ENCODE data around the gene KIAA1671.

Gene KIAA1671

GRCh38 chr22:24981656-24982055, 29.1 kb downstream of the KIAA1671 start:
- TF ChIP-seq, protein P1, sequence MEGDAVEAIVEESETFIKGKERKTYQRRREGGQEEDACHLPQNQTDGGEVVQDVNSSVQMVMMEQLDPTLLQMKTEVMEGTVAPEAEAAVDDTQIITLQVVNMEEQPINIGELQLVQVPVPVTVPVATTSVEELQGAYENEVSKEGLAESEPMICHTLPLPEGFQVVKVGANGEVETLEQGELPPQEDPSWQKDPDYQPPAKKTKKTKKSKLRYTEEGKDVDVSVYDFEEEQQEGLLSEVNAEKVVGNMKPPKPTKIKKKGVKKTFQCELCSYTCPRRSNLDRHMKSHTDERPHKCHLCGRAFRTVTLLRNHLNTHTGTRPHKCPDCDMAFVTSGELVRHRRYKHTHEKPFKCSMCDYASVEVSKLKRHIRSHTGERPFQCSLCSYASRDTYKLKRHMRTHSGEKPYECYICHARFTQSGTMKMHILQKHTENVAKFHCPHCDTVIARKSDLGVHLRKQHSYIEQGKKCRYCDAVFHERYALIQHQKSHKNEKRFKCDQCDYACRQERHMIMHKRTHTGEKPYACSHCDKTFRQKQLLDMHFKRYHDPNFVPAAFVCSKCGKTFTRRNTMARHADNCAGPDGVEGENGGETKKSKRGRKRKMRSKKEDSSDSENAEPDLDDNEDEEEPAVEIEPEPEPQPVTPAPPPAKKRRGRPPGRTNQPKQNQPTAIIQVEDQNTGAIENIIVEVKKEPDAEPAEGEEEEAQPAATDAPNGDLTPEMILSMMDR (IDR thresholded peaks at IDR 0.05; ENCODE audit: low read depth, low read length): no peak
- DNase-seq (ENCODE audit: extremely low read depth, low read depth): no peak

GRCh38 chr22:24982301-24983056, 30.0 kb downstream of the KIAA1671 start:
- TF ChIP-seq, protein P1 (IDR thresholded peaks at IDR 0.05; ENCODE audit: low read depth, low read length): no peak
- no peak for DNase-seq (ENCODE audit: extremely low read depth, low read depth)

GRCh38 chr22:24983151-24983550, 30.6 kb downstream of the KIAA1671 start:
- no peak for DNase-seq (ENCODE audit: extremely low read depth, low read depth)
- TF ChIP-seq, protein P1 (IDR thresholded peaks at IDR 0.05; ENCODE audit: low read depth, low read length): no peak

- no peak for DNase-seq (ENCODE audit: extremely low read depth, low read depth)
- TF ChIP-seq, protein P1 (IDR thresholded peaks at IDR 0.05; ENCODE audit: low read depth, low read length): no peak
These were observed 31.6 kb downstream of the KIAA1671 start for GRCh38 chr22:24984122-24984521.

DNA sequence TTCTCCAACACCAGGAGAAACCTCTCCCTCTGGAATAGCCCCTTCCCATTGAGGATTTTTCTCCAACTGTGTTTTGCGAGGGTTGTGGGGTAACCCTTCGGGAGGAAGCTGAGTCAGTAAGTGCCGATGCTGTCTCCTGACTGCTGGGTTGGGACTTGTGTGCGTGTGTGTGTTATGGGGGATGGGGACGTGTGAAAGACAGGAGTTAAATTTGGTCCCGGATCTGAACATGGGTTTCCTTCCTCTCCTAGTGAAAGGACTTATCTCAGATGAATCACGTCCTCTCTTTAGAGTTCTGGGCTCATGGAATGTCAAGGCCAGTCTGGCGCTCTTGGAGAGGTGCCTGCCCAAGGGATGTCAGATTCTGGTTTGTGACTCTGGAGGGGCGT, 33.3 kb downstream of the KIAA1671 start:
- no peak for DNase-seq (ENCODE audit: extremely low read depth, low read depth)

GRCh38 chr22:24986816-24987215, 34.3 kb downstream of the KIAA1671 start:
- TF ChIP-seq, protein P1 (IDR thresholded peaks at IDR 0.05; ENCODE audit: low read depth, low read length): no peak
- no peak for DNase-seq (ENCODE audit: extremely low read depth, low read depth)

More for the DNA sequence above, 33.3 kb downstream of the KIAA1671 start:
- TF ChIP-seq, protein P1 (IDR thresholded peaks at IDR 0.05; ENCODE audit: low read depth, low read length): no peak

- no peak for DNase-seq (ENCODE audit: extremely low read depth, low read depth)
- TF ChIP-seq, protein P1 (IDR thresholded peaks at IDR 0.05; ENCODE audit: low read depth, low read length): no peak
These were observed 36.6 kb downstream of the KIAA1671 start for GRCh38 chr22:24989135-24989534.

All from AG09319 (cell line).